ENCODE measurements around the gene RPS6KA6.

The RPS6KA6 gene

DNA sequence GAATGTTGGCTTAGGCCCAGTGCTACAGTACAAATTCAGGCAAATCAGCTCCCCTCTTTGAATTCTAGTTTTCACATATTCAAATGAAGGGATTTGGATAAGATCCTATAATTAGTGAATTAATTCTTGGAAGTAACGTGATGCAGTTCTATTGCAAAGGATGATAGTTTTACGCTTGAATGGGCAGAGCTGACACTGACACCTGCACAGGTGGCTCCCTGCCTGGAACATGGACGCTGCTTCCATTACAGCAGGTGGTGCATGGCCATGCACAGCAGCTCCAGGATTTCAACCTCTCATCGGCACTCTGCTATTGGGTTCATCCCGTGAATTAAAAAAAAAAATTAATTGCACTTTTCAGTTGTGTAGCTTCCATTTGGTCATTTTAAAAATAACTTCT lies 28.4 kb upstream of the RPS6KA6 start:
- TF ChIP-seq, protein P1, sequence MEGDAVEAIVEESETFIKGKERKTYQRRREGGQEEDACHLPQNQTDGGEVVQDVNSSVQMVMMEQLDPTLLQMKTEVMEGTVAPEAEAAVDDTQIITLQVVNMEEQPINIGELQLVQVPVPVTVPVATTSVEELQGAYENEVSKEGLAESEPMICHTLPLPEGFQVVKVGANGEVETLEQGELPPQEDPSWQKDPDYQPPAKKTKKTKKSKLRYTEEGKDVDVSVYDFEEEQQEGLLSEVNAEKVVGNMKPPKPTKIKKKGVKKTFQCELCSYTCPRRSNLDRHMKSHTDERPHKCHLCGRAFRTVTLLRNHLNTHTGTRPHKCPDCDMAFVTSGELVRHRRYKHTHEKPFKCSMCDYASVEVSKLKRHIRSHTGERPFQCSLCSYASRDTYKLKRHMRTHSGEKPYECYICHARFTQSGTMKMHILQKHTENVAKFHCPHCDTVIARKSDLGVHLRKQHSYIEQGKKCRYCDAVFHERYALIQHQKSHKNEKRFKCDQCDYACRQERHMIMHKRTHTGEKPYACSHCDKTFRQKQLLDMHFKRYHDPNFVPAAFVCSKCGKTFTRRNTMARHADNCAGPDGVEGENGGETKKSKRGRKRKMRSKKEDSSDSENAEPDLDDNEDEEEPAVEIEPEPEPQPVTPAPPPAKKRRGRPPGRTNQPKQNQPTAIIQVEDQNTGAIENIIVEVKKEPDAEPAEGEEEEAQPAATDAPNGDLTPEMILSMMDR (conservative IDR thresholded peaks at IDR 0.05; ENCODE audit: low read depth, low read length) = no peak
- H3K4me3 ChIP-seq (ENCODE audit: low read length) = no peak overlapping the region
- DNase-seq (ENCODE audit: low read depth) = no peak

DNA sequence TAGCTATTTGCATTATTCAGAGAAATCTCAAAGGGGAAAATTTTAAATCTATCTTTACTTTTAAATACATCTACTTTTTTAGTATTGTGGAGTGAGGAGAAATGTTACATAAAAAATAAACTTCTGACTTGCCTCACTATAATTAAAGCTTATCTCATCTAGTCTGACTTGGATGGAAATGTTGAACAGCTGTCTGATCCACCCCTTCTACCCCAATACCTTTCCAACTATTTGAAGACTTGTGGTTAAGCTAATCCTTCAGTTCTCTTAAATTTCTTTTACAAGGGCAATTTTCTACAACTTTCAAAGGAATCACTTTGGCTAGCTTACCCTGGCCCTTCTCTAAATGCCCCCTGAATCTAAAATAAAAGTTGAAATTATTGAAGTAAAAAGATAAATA lies 17.3 kb upstream of the RPS6KA6 start:
- TF ChIP-seq, protein P1 (conservative IDR thresholded peaks at IDR 0.05; ENCODE audit: low read depth, low read length) = no peak
- no peak for DNase-seq (ENCODE audit: low read depth)
- H3K4me3 ChIP-seq (ENCODE audit: low read length) = no peak overlapping the region

DNA sequence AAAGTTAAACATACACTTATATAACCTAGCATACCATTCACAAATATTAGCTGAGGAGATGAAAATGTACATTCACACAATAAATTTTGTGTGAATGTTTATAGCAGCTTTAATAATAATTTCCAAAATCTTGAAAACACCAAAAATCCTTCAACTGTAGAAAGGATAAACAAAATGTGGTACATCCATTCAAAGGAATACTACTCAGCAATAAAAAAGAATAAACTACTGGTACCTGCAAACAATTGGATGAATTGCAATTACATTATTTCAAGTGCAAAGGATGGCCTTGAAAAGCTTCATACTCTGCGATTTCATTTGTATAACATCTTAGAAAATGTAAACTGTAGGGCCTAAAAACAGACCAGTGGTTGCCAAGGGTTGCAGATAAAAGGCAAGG lies 11.7 kb upstream of the RPS6KA6 start:
- DNase-seq (ENCODE audit: low read depth) = no peak
- TF ChIP-seq, protein P1 (conservative IDR thresholded peaks at IDR 0.05; ENCODE audit: low read depth, low read length) = no peak
- H3K4me3 ChIP-seq (ENCODE audit: low read length) = no peak overlapping the region

DNA sequence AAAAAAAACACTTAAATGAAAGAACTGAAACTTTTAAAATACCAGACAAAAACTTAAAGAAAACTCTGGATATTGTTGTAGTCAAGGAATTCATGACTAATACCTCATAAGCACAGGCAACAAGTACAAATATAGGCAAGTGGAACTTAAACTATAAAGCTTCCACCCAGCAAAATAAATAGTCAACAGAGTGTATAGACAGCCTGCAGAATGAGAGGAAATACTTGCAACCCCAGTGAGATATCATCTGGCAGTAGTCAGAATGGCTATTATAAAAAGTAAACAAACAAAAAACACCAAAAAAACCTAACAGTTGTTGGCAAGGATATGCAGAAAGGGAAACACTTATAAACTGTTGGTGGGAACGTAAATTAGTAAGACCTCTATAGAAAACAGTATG lies 9.6 kb upstream of the RPS6KA6 start:
- TF ChIP-seq, protein P1 (conservative IDR thresholded peaks at IDR 0.05; ENCODE audit: low read depth, low read length) = no peak
- no peak overlapping the region for H3K4me3 ChIP-seq (ENCODE audit: low read length)
- DNase-seq (ENCODE audit: low read depth) = no peak

DNA sequence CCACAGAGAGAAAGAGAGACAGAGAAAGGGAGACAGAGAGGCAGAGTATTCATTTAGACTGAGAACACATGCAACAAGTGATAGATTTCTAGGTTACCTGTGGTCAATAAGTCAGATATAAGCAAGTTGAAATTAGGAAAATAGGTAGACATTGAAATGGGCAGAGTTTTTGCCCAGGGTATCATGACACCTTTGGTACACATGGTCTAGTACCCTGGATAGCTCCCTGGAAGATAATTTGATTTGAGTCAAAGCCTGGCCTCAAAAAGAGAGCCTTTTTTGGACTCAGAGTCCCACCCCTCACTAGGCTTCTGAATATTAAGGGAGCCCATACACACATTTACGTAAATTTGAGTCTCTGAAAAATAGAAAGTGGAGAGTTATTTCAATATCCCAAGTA lies 4.0 kb upstream of the RPS6KA6 start:
- TF ChIP-seq, protein P1 (conservative IDR thresholded peaks at IDR 0.05; ENCODE audit: low read depth, low read length) = no peak
- no peak for DNase-seq (ENCODE audit: low read depth)
- H3K4me3 ChIP-seq (ENCODE audit: low read length) = no peak overlapping the region

DNA sequence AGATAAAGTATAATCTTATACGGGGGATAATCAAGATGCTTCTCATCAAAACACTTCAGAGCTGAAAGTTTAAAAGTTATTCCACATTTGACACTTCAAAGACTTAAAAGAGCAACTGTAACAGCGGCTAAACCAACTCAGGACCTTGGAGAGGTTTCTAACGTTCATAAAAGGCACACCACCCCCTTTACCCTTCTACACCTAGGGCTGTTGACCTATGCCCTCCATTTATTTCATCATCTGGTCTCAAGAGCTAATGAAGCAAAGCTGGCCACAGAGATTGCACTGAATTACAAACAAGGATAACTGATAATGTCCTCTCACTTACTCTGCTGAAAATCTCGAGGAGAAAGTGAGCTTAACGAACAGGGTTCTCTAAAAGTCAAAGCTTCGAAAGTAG lies 1.1 kb upstream of the RPS6KA6 start:
- TF ChIP-seq, protein P1 (conservative IDR thresholded peaks at IDR 0.05; ENCODE audit: low read depth, low read length) = no peak
- H3K4me3 ChIP-seq (ENCODE audit: low read length) = no peak overlapping the region
- DNase-seq (ENCODE audit: low read depth) = no peak

DNA sequence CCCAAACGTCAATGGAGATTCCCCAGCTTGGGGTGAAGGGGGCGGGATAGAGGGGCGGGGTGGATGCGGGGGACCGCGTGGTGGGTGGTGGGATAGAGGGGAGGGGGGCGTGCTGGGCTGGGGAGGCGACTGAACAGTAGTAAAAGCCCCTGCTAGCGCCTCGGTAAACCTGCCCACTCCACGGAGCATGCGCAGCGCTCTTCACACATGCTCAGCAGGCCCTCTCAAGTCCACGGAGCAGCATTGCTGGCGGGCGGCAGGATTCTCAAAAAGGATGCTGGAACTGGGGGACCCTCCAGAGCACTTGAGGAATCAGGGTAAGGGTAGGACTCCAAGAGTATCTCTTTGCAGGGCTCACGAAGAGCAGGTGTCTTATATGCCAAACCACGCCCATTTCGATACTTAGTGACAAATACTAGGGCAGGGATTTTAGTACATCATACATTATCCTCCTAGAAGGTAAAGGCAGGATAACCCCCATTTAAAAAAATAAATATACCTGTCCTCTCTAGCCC lies 378 bp upstream of the RPS6KA6 start:
- H3K4me3 ChIP-seq (ENCODE audit: low read length) = peak overlapping the region; percentile 65
- TF ChIP-seq, protein P1 (conservative IDR thresholded peaks at IDR 0.05; ENCODE audit: low read depth, low read length) = no peak
- no peak for DNase-seq (ENCODE audit: low read depth)
